Upper lobe of right lung (tissue), 1 donor: ENCODE data around the gene MLIP. TPM values are rescaled to one million over a fixed set of nuclear protein-coding genes. Genes with fewer than 3 reads are reported as not detected.
A peak's percentile ranks its signal among the peaks of the same experiment; 100 is the strongest.

ENCODE experiments used
- ATAC-seq: fragments of 200-7000 bp; cut with Tn5 transposase; one replicate; pipeline ENCODE4 v1.9.1; 2020; ENCODE audit warnings: mild to moderate bottlenecking, moderate library complexity
- DNase-seq: peaks from one replicate; pipeline ENCODE4 v3.0.0-alpha.2; 2020
- H3K27ac ChIP-seq: fragments of 200-600 bp; one replicate; pipeline ENCODE4 v1.8.0; 2022
- H3K27me3 ChIP-seq: fragments of 200-600 bp; one replicate; pipeline ENCODE4 v1.8.0; 2022; ENCODE audit warnings: mild to moderate bottlenecking
- H3K36me3 ChIP-seq: fragments of 200-600 bp; one replicate; pipeline ENCODE4 v1.8.0; 2022
- H3K4me1 ChIP-seq: fragments of 200-600 bp; one replicate; pipeline ENCODE4 v1.8.0; 2022
- H3K4me3 ChIP-seq: fragments of 200-600 bp; one replicate; pipeline ENCODE4 v1.8.0; 2022; ENCODE audit warnings: mild to moderate bottlenecking
- H3K9me3 ChIP-seq: fragments of 200-600 bp; one replicate; pipeline ENCODE4 v1.8.0; 2022
- intact Hi-C: fragments of 100-400 bp; cut with DNase I; formaldehyde crosslinking; loops from one replicate; pipeline ENCODE4 v1.11.0; 2022
- total RNA-seq: library from RNA; stranded (reverse); fragmentation: NEBNext Ultra II Directional; extraction: Animal tissue kit (Norgen Biotek cat#: 25700); gene quantifications from one replicate; pipeline ENCODE4 v1.2.1, GENCODE V29; 2021
- TF ChIP-seq, protein P1 (sequence below): fragments of 200-600 bp; IDR thresholded peaks from one replicate; pipeline ENCODE4 v1.8.0; 2022; ENCODE audit warnings: antibody characterized with exemption
- donor health status: DM: no; HTN: yes; CAD: no; lungs with severe emphysema.

The MLIP gene
- total RNA-seq, 1 donor from 2014 or later, result 0.20 TPM

DNA sequence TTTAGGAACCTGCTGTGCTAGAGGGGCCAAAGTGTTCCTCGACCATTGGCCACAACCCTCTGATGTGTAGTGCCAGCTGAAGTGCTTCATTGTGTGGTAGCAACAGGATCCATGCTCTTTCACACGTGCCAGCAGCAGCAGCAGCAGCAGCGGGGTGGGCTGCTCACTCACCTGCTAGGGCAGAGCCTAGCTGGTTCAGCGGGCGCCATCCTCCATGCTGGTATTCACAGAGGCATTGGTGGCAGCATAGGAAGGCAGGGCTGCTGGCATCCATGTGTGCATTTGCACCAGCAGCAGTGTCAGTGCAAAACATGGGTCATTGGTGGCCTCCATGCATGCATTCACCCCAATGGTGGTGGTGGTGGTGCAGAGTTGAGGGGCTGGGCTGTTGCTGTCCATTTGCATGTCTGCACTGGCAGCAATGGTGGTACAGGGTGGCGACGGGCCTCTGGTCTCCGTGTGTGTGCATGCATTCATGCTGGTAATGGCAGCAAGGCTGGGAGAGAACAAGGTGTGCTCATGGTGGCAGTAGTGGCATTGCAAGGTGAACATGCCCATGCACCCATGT is 183.8 kb downstream of the MLIP start:
- Histone ChIP-seq H3K4me3 (no peak overlapping the region), H3K9me3 (no peaks in the 10 kb centered on the region), H3K27me3 (no peaks in the 10 kb centered on the region), H3K27ac (no peak overlapping the region), H3K36me3 (no peaks in the 10 kb centered on the region), H3K4me1 (no peaks in the 10 kb centered on the region)
- ATAC-seq, result peak; percentile 22
- DNase-seq, result peak; percentile 48
- TF ChIP-seq, protein P1, sequence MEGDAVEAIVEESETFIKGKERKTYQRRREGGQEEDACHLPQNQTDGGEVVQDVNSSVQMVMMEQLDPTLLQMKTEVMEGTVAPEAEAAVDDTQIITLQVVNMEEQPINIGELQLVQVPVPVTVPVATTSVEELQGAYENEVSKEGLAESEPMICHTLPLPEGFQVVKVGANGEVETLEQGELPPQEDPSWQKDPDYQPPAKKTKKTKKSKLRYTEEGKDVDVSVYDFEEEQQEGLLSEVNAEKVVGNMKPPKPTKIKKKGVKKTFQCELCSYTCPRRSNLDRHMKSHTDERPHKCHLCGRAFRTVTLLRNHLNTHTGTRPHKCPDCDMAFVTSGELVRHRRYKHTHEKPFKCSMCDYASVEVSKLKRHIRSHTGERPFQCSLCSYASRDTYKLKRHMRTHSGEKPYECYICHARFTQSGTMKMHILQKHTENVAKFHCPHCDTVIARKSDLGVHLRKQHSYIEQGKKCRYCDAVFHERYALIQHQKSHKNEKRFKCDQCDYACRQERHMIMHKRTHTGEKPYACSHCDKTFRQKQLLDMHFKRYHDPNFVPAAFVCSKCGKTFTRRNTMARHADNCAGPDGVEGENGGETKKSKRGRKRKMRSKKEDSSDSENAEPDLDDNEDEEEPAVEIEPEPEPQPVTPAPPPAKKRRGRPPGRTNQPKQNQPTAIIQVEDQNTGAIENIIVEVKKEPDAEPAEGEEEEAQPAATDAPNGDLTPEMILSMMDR, result no peak
- intact Hi-C loops, result no loop called here

DNA sequence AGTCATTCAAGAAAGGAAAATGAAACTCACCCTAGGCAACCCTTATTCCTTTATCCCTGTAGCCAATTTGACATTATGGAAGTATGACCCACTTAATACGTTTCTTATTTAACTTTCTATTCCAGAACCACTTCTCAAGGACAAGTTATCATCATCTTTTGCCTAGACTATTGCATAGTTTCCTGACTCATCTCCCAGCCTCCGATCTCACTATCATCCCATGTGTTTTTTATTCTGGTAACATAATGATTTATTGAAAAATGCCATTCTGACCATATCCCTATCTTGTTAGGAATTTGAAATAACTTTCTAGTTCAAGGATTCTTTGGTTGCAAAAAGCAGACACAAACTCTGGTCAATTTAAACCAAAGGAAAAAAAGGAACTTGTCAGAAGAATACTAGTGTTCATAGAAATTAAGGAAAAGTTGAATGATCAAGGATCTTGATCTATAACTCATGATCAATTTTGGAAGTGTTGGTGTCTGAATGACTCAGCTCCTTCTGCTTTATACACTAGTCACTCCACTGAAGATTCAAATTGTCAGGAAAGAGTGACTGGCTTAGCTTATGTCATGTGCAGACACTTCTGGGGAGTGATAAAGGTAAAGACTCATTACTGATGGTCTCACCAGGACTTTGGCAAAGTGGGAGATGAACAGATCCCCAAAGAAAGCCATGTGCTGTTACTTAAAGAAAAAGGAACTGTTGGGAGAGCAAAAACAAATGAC is 188.5 kb downstream of the MLIP start:
- ATAC-seq, result no peak
- TF ChIP-seq, protein P1, result no peak
- Histone ChIP-seq H3K27ac (no peak overlapping the region), H3K27me3 (no peaks in the 10 kb centered on the region), H3K9me3 (no peaks in the 10 kb centered on the region), H3K4me3 (no peak overlapping the region), H3K4me1 (no peaks in the 10 kb centered on the region), H3K36me3 (no peaks in the 10 kb centered on the region)
- DNase-seq, result no peak
- intact Hi-C loops, result no loop called here

DNA sequence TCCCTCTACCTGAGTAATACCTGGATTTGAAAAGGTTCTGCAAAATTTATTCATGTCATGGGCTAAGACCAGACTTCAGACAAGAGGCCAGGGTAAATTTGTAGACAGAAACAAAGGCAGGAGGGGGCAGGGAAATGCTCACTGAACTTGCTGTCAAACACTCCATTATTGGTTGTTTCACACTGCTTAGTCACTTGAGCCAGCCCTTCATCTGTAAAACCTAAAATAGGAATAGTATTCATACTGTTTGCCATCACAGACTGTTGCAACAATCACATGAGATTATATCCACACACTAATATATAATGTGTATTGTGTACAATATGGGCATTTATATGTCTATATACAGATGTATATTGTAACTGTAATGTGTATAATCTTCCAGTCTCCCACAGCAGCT is 190.5 kb downstream of the MLIP start:
- H3K9me3 ChIP-seq, result no peaks in the 10 kb centered on the region
- H3K4me1 ChIP-seq, result no peaks in the 10 kb centered on the region
- TF ChIP-seq, protein P1, result no peak
- H3K36me3 ChIP-seq, result no peaks in the 10 kb centered on the region
- no peaks in the 10 kb centered on the region for H3K27me3 ChIP-seq
- H3K4me3 ChIP-seq, result no peak overlapping the region
- ATAC-seq (no peak), DNase-seq (no peak)
- H3K27ac ChIP-seq, result no peak overlapping the region
- intact Hi-C loops, result no loop called here

DNA sequence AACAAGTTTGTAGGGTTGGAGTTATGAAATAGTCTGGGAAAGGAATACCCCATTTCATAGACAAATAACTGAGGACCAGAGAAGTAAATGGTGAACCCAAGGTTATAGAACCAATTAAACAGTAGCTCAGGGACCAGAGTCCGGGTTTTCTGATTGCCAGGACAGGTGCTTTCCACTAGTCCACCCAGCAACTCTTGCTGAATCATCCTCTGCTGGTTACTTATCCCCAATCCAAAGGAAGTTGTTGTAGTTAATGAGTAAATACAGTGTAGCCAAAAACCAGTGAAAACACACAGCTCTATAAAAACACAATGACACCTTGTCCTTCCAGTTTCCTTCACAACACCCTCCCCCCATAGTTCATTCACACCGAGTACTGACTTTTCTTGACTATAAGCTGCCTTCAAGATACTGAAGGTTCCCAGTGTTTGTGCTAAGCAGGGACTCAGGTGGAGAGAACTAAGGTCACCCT is 196.2 kb downstream of the MLIP start:
- no peak for DNase-seq
- intact Hi-C loops, result no loop called here
- Histone ChIP-seq H3K4me1 (no peaks in the 10 kb centered on the region), H3K36me3 (no peaks in the 10 kb centered on the region), H3K9me3 (no peaks in the 10 kb centered on the region), H3K27me3 (no peaks in the 10 kb centered on the region), H3K4me3 (no peak overlapping the region), H3K27ac (no peak overlapping the region)
- ATAC-seq, result no peak
- TF ChIP-seq, protein P1, result no peak

DNA sequence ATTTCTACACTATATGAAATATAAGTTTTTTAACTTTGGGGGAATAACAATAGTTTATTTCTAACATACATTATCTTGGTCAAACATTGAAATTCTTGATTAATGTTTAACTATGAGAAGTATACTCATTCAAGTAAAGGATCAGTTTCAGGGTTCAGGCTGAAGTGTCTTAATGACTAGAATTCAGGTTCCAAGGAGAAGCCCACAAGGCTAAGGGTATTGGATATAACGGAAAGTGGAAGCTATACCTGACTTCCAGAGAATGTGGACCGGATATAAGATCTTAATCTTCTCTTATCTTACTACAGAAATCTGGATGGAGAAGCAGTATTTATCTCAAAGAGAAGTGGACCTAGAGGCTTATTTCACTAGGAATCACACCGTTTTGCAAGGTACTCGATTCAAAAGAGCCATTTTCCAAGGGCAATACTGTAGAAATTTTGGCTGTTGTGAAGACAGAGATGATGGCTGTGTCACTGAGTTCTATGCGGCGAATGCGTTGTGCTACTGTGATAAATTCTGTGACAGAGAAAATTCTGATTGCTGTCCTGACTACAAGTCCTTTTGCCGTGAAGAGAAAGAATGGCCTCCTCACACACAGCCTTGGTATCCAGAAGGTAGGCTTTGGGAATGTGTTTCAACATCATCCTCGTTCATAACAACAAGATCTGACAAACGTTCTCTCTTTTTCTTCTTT is 197.2 kb downstream of the MLIP start, which contains the start of gene TINAG:
Gene TINAG, plus strand, starts transcription at position 153 of the 697 bp plus-strand sequence. Its CDS starts 110 bp downstream, at position 263.
- DNase-seq (no peak), ATAC-seq (no peak)
- H3K4me1 ChIP-seq, result no peaks in the 10 kb centered on the region
- no peaks in the 10 kb centered on the region for H3K9me3 ChIP-seq
- H3K4me3 ChIP-seq, result no peak within 1 kb of the TSS
- no peaks in the 10 kb centered on the region for H3K27me3 ChIP-seq
- TF ChIP-seq, protein P1, result no peak
- intact Hi-C loops, result no loop called here
- no peak within 1 kb of the TSS for H3K27ac ChIP-seq
- H3K36me3 ChIP-seq, result no peaks in the 10 kb centered on the region
